Calu3 (cell line): Measurements from ENCODE around the gene RTTN. TPM values are rescaled to one million over a fixed set of nuclear protein-coding genes. Genes with fewer than 3 reads are reported as not detected.

ENCODE experiments used
- BruUV-seq: library from RNA; stranded (reverse); fragments of 400-500 nt; replicated peaks from 2 replicates; lab custom pipeline; 2021; lab: Mats Ljungman, UMichigan
- CTCF ChIA-PET: fragments of 300-600 bp; sonication (Branson Sonifier 250); formaldehyde crosslinking; loops from one replicate; lab custom pipeline; 2022; ENCODE audit warnings: antibody characterized with exemption; lab: Charles Lee
- DNase-seq: peaks from one replicate; pipeline ENCODE4 v3.0.0; 2022
- H3K27ac Mint-ChIP-seq: one replicate; pipeline ENCODE4 v1.8.0; 2022; ENCODE audit warnings: mixed read lengths; ENCODE audit not compliant: unreplicated experiment
- H3K27me3 Mint-ChIP-seq: one replicate; pipeline ENCODE4 v1.8.0; 2022; ENCODE audit warnings: mixed read lengths; ENCODE audit not compliant: unreplicated experiment
- H3K36me3 Mint-ChIP-seq: one replicate; pipeline ENCODE4 v1.8.0; 2022; ENCODE audit warnings: mild to moderate bottlenecking, moderate library complexity, mixed read lengths; ENCODE audit not compliant: insufficient read depth, unreplicated experiment
- H3K4me1 Mint-ChIP-seq: one replicate; pipeline ENCODE4 v1.8.0; 2022; ENCODE audit warnings: mild to moderate bottlenecking, low read depth, mixed read lengths; ENCODE audit not compliant: unreplicated experiment
- H3K4me3 Mint-ChIP-seq: one replicate; pipeline ENCODE4 v1.8.0; 2022; ENCODE audit warnings: mild to moderate bottlenecking, low read depth, moderate library complexity, mixed read lengths; ENCODE audit not compliant: unreplicated experiment
- H3K9me3 Mint-ChIP-seq: one replicate; pipeline ENCODE4 v1.8.0; 2022; ENCODE audit warnings: low read depth, mixed read lengths; ENCODE audit not compliant: unreplicated experiment
- intact Hi-C: fragments of 100-400 bp; cut with micrococcal nuclease; formaldehyde crosslinking; loops from one replicate; pipeline ENCODE4 v1.10.0; 2022; ENCODE audit not compliant: unreplicated experiment
- total RNA-seq: library from RNA; stranded (reverse); gene quantifications from 2 replicates; pipeline ENCODE4 v1.2.3, GENCODE V29; 2022
- TF ChIP-seq, protein P1 (sequence below): fragments of 200-600 bp; IDR thresholded peaks from one replicate; pipeline ENCODE4 v1.8.0; 2022; ENCODE audit warnings: antibody characterized with exemption; ENCODE audit not compliant: unreplicated experiment

RTTN gene
- total RNA-seq, 1 experiment from 2014 or later = 22.7 TPM

DNA sequence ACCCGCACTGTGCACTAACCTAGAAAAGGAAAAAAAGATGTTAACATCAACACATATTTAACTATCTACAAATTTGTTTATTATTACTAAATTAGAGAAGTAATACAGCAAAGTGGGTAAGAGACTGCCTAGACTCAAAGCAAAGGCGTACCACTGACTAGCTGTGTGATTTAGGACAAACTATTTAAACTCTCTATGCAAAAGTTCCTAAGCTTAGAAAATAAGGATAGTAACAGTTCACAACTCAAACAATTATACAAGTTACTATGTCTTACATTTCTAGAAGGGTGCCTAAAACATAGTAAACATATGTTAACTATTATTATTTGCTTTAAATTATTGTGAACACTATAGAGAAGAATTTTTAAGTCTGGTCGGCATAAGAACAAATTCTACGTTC lies 119.4 kb downstream of the RTTN start:
- no peaks in the 10 kb centered on the region for H3K36me3 Mint-ChIP-seq

DNA sequence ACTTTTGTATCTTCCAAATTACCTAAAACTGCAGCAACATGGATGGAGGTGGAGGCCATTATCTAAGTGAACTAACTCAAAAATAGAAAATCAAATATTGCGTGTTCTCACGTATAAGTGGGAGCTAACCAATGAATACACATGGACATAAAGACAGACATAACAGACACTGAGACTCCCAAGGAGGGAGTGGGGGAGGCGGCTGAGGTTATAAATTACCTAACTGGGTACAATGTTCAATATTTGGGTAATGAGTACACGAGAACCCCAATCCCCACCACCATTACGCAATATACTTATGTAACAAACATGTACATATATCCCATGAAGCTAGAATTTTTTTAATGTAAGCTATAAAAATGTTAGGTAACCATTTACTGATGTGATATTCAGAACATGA lies 119.8 kb downstream of the RTTN start:
- CTCF ChIA-PET = no interaction called here
- BruUV-seq = no TSS peak
- no peaks in the 10 kb centered on the region for H3K4me1 Mint-ChIP-seq
- no peaks in the 10 kb centered on the region for H3K9me3 Mint-ChIP-seq
- no peak for DNase-seq
- TF ChIP-seq, protein P1, sequence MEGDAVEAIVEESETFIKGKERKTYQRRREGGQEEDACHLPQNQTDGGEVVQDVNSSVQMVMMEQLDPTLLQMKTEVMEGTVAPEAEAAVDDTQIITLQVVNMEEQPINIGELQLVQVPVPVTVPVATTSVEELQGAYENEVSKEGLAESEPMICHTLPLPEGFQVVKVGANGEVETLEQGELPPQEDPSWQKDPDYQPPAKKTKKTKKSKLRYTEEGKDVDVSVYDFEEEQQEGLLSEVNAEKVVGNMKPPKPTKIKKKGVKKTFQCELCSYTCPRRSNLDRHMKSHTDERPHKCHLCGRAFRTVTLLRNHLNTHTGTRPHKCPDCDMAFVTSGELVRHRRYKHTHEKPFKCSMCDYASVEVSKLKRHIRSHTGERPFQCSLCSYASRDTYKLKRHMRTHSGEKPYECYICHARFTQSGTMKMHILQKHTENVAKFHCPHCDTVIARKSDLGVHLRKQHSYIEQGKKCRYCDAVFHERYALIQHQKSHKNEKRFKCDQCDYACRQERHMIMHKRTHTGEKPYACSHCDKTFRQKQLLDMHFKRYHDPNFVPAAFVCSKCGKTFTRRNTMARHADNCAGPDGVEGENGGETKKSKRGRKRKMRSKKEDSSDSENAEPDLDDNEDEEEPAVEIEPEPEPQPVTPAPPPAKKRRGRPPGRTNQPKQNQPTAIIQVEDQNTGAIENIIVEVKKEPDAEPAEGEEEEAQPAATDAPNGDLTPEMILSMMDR = no peak
- no peak overlapping the region for H3K4me3 Mint-ChIP-seq
- no peaks in the 10 kb centered on the region for H3K36me3 Mint-ChIP-seq
- no peak overlapping the region for H3K27ac Mint-ChIP-seq
- intact Hi-C loops = loop anchor here (1.0 kb wide), 1 partner anchor 1238 kb away; no protein-coding TSS in a partner anchor
- no peaks in the 10 kb centered on the region for H3K27me3 Mint-ChIP-seq

More for the DNA sequence above, 119.4 kb downstream of the RTTN start:
- TF ChIP-seq, protein P1 = no peak
- Mint-ChIP-seq H3K4me1 (no peaks in the 10 kb centered on the region), H3K27ac (no peak overlapping the region), H3K9me3 (no peaks in the 10 kb centered on the region), H3K27me3 (no peaks in the 10 kb centered on the region), H3K4me3 (no peak overlapping the region)
- intact Hi-C loops = loop anchor here (1.0 kb wide), 1 partner anchor 1239 kb away; no protein-coding TSS in a partner anchor
- CTCF ChIA-PET = no interaction called here
- no TSS peak for BruUV-seq
- DNase-seq = no peak

GRCh38 chr18:70082430-70082829 lies 123.1 kb downstream of the RTTN start:
- CTCF ChIA-PET = no interaction called here
- DNase-seq = no peak
- Mint-ChIP-seq H3K36me3 (no peaks in the 10 kb centered on the region), H3K9me3 (no peaks in the 10 kb centered on the region), H3K4me3 (no peak overlapping the region), H3K4me1 (no peaks in the 10 kb centered on the region), H3K27ac (no peak overlapping the region), H3K27me3 (no peaks in the 10 kb centered on the region)
- TF ChIP-seq, protein P1 = no peak
- BruUV-seq = no TSS peak
- intact Hi-C loops = loop anchor here (5.0 kb wide), 1 partner anchor 1155 kb away; no protein-coding TSS in a partner anchor

- TF ChIP-seq, protein P1 = no peak
- Mint-ChIP-seq H3K27me3 (no peaks in the 10 kb centered on the region), H3K36me3 (no peaks in the 10 kb centered on the region), H3K4me1 (no peaks in the 10 kb centered on the region), H3K4me3 (no peak overlapping the region), H3K9me3 (no peaks in the 10 kb centered on the region), H3K27ac (no peak overlapping the region)
- no TSS peak for BruUV-seq
- CTCF ChIA-PET = no interaction called here
- no peak for DNase-seq
- intact Hi-C loops = no loop called here
Measured at GRCh38 chr18:70078106-70078505, 127.4 kb downstream of the RTTN start.
